Lower leg skin (tissue), 4 donors: ENCODE measurements around the gene P2RY8. TPM values are rescaled to one million over a fixed set of nuclear protein-coding genes. Genes with fewer than 3 reads are reported as not detected.
A peak's percentile ranks its signal among the peaks of the same experiment; 100 is the strongest.

Experiments used
- DNase-seq, 2 donors: peaks; one replicate each; pipeline ENCODE4 v3.0.0-alpha.2; 2019; ENCODE audit warnings: low spot score in 2 of 2
- H3K4me3 ChIP-seq: fragments of 200-600 bp; sonication (generic); 2 replicates; pipeline ENCODE4 v1.5.1; 2017; ENCODE audit warnings: mild to moderate bottlenecking, low read depth; ENCODE audit not compliant: poor library complexity, severe bottlenecking
- POLR2A ChIP-seq, 2 donors: fragments of 450-650 bp; IDR thresholded peaks; one replicate each; pipeline ENCODE4 v1.6.1; 2016 to 2017; ENCODE audit warnings: antibody characterized with exemption in 2 of 2, mild to moderate bottlenecking in 1 of 2, moderate library complexity in 1 of 2
- WGBS, 2 donors: methylation state at CpG; one replicate each; pipeline ENCODE4 v1.1.5; 2018; 5-methylcytosine and 5-hydroxymethylcytosine counted together
- intact Hi-C: fragments of 100-400 bp; cut with DNase I; formaldehyde crosslinking; loops from one replicate; pipeline ENCODE4 v1.15.0; 2023; ENCODE audit warnings: low total_unique reads
- total RNA-seq, 4 donors: library from RNA; depleted of rRNA; stranded (reverse); fragments of >200 nt; gene quantifications; one replicate each; pipeline ENCODE4 v1.1.0, GENCODE V29; 2016
- TF ChIP-seq, protein P1 (sequence below), 3 donors: fragments of 450-650 bp; IDR thresholded peaks; one replicate each; pipeline ENCODE4 v1.5.1; 2016; ENCODE audit warnings: antibody characterized with exemption in 3 of 3, mild to moderate bottlenecking in 3 of 3, moderate library complexity in 2 of 3

The P2RY8 gene
- total RNA-seq, 4 donors from 2014 or later = 0.08 to 0.81 (median 0.48) TPM

DNA sequence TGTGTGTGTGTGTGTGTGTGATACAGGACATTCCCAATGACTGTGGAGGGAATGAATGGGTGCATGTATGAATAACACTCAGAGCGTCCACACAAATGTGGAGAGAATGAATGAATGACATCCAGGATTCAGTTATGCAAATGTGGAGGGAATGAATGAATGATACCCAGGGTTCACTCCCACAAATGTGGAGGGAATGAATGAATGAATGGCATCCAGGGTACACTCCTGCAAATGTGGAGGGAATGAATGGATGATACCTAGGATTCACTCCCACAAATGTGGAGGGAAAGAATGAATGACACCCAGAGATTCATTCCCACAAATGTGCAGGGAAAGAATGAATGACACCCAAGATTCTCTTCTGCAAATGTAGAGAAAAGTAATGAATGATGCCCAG is 48.2 kb downstream of the P2RY8 start:
- TF ChIP-seq POLR2A (IDR thresholded peaks at IDR 0.05) = no peak
- TF ChIP-seq, protein P1, sequence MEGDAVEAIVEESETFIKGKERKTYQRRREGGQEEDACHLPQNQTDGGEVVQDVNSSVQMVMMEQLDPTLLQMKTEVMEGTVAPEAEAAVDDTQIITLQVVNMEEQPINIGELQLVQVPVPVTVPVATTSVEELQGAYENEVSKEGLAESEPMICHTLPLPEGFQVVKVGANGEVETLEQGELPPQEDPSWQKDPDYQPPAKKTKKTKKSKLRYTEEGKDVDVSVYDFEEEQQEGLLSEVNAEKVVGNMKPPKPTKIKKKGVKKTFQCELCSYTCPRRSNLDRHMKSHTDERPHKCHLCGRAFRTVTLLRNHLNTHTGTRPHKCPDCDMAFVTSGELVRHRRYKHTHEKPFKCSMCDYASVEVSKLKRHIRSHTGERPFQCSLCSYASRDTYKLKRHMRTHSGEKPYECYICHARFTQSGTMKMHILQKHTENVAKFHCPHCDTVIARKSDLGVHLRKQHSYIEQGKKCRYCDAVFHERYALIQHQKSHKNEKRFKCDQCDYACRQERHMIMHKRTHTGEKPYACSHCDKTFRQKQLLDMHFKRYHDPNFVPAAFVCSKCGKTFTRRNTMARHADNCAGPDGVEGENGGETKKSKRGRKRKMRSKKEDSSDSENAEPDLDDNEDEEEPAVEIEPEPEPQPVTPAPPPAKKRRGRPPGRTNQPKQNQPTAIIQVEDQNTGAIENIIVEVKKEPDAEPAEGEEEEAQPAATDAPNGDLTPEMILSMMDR (IDR thresholded peaks at IDR 0.05) = no peak
- no peak for DNase-seq
- 88 to 92% methylated on average over 1 of the region's 1 CpG for WGBS, 2 donors
- H3K4me3 ChIP-seq = no peak overlapping the region
- intact Hi-C loops = no loop called here

DNA sequence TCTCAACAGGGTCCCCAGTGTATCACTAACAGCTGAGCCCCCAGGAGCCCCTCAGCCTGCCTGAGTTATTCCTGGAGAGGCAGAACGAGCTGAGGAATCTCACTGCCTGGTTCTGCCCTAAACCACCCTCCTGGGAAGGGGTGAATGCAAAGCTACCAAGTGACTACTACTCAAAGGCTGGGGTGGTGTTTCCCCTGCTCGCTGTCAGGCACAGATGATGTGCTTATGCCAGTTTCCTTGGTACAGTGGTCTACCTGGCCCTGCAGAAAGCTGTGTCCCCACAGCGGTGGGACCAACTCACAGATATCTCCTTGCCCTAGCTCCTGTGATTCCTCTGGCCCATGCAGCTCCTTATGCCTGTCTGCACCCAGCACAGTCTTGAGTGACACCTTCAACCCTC is 48.8 kb downstream of the P2RY8 start:
- DNase-seq = peak in 1 of 2 donors; percentile 67
- intact Hi-C loops = no loop called here
- no peak overlapping the region for H3K4me3 ChIP-seq
- WGBS, 2 donors = 80 to 94% methylated on average over 2 to 3 of the region's 3 CpGs
- TF ChIP-seq, protein P1 (IDR thresholded peaks at IDR 0.05) = no peak
- no peak for TF ChIP-seq POLR2A (IDR thresholded peaks at IDR 0.05)

DNA sequence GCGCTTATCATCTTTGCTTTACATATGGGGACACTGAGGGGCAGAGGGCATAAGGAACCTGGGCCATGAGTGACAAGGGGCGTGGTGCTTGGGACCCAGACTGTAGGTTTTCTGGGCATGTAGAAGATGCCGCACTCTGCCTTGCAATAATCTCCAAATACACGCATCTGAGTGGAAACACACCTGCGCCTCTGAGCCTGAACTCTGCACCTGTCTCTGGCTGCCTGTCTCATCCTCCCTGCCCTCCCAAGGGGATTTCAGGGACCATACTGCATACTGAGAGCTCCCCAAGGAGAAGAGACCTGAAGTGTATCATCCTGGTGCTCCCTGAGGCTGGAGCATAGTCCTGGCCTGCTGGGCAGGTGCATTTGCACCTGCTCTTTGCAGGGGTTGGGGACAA is 49.6 kb downstream of the P2RY8 start:
- no peak overlapping the region for H3K4me3 ChIP-seq
- peak in 1 of 2 donors; percentile 26 for DNase-seq
- no peak for TF ChIP-seq POLR2A (IDR thresholded peaks at IDR 0.05)
- TF ChIP-seq, protein P1 (IDR thresholded peaks at IDR 0.05) = no peak
- intact Hi-C loops = no loop called here
- WGBS, 2 donors = 87 to 89% methylated on average over 5 of the region's 5 CpGs

DNA sequence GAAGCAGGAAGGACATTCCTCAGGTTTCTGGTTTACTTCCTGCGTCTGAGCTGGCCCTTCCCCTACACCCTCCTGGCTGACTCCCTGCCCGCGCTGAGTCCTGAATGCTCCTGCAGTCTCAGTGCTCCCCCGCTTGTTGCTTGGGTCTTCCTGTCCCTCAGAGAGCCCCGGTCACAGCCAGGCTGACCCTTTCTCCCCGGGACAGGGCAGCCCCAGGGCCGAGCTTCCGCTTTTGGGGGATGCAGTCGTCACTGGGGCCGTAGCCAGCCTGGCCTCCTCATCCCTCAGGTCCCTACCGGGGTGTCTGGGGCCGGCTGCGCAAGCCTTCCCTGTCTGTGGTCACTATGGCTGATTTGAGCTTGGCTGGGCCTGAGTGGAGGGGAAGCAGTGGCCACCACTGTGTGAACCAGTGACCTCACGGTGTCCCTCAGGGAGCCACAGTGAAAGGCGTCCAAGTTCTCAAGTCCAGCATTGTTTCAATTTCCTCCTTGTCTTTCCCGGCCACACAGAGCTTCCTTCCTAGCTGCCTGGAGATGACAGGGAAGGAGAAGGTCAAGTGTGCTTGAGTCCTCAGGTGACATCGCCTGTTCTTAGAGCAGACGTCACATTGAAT is 50.1 kb downstream of the P2RY8 start:
- H3K4me3 ChIP-seq = no peak overlapping the region
- intact Hi-C loops = no loop called here
- WGBS, 2 donors = 64 to 76% methylated on average over 18 of the region's 18 CpGs
- TF ChIP-seq, protein P1 (IDR thresholded peaks at IDR 0.05) = no peak
- no peak for TF ChIP-seq POLR2A (IDR thresholded peaks at IDR 0.05)
- peak in 1 of 2 donors; percentile 76 for DNase-seq

DNA sequence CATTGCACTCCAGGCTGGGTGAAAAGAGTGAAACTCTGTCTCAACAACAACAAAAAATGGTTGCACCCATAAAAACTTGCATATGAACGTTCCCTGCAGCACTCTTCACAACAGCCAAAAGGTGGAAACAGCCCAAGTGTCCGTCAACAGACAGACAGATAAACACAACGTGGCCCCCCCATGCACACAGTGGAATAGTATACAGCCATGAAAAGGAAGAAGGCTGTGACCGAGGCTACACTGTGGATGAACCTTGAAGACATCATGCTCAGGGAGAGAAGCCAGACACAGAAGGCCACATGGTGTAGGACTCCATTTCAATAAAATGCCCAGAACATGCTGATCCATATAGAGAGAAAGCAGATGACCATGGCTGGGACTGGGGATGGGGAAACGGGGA is 50.8 kb downstream of the P2RY8 start:
- DNase-seq = peak in 1 of 2 donors; percentile 13
- 82 to 86% methylated on average over 5 of the region's 5 CpGs for WGBS, 2 donors
- H3K4me3 ChIP-seq = no peak overlapping the region
- TF ChIP-seq, protein P1 (IDR thresholded peaks at IDR 0.05) = no peak
- TF ChIP-seq POLR2A (IDR thresholded peaks at IDR 0.05) = no peak
- intact Hi-C loops = no loop called here

DNA sequence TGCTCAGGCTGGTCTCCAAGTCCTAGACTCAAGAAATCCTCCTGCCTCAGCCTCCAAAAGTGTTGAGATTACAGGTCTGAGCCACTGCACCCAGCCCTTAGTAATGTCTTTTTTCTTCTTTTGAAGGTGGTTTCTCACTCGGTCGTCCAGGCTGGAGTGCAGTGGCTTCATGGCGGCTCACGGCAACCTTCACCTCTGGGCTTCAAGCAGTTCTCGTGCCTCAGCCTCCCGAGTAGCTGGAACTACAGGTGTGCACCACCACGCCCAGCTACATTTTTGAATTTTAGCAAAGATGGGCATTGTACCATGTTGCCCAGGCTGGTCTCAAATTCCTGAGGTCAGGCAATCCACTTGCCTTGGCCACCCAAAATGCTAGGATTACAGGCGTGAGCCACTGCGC is 52.0 kb downstream of the P2RY8 start:
- DNase-seq = peak in 1 of 2 donors; percentile 32
- intact Hi-C loops = no loop called here
- no peak for TF ChIP-seq POLR2A (IDR thresholded peaks at IDR 0.05)
- TF ChIP-seq, protein P1 (IDR thresholded peaks at IDR 0.05) = no peak
- H3K4me3 ChIP-seq = no peak overlapping the region
- WGBS, 2 donors = 90% methylated on average over 9 of the region's 9 CpGs
